Stimulated activated CD8-positive, alpha-beta memory T cell treated with anti-CD3 and anti-CD28 coated beads, Interleukin-12 subunit alpha, Interleukin-12 subunit beta, amount 100 ng/mL, for 24 hours (primary cell): Measurements from ENCODE around the gene GRAMD2A.
A peak's percentile ranks its signal among the peaks of the same experiment; 100 is the strongest.

ENCODE experiments used
- DNase-seq: peaks from one replicate; pipeline ENCODE4 v3.0.0-alpha.2; 2020; ENCODE audit errors: extremely low read depth

The GRAMD2A gene

DNA sequence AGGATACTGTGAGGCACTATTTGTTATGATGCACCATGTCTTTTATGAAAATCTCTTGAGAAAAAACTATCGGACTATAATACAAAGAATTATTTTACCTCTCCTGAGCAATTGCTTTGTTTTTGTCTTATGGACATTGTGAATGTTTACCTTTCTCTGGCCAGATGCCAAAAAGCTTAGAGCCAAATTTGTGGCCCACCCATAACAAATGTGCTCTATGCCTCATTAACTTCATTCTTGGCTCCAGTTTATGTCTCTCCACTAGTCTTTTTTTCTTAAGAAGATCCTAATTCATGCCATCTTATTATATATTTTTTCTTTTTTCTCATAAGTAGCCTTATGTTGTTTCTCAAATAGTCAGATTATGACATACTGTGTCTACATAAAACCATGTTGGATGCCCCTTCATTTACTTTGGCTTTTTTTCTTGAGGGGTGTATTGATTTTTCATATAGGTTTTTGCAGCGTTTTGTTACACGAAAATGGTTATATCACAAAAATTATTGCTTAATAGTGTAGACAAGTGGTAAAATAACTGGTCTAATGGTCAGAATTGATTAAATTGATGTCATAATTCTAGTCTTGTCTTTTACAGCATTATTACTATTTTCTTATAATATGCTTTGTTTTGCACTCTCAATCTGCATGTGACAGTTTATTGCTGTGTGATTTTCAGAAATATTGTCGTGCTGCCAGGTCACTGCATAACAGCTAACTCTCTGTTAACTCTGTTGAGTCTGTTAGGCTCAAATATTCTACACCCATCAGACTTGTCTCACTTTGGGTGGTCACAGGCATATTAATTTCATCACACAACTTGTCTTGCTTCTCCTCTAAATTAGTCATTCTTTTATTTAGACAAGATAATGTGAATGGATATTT, 61.2 kb downstream of the GRAMD2A start:
- no peak for DNase-seq

DNA sequence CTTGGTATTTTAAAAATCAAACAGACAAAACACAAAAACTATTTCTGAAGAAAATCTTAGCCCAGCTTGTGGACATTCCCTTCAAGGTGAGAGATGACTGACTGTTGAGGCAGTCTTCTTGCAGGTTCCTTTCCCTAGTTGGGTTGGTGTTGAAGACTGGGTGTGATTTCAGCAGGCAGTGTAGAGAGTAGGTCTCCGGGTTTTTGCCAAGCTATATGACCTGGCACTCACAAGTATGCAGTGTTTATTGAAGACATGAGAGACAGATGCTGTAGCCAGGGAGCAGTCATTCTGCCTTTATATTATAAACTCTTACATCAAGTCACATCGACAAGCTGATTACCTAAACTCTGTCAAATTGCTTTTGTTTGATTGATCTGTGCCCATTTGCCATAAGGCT, 61.9 kb downstream of the GRAMD2A start:
- no peak for DNase-seq

DNA sequence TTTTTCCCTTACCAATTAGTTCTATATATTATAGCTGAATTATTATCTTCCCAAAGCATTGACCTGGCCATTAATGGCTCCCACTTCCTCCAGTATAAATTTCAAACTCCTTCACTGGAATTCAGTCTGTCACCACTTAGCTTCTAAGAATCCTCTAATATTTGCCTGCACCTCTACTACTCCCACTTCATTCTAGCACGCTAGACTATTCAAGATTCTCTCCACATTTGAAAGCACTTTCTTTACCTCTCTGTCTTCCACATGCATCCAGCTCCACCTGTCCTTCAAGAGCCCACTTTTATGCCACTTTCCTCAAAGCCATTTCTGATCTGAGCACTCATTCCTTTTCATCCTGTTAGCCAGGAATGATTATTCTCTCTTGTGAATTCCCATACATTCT, 64.4 kb downstream of the GRAMD2A start:
- no peak for DNase-seq

GRCh38 chr15:72131922-72132321, 65.7 kb downstream of the GRAMD2A start:
- DNase-seq: no peak

DNA sequence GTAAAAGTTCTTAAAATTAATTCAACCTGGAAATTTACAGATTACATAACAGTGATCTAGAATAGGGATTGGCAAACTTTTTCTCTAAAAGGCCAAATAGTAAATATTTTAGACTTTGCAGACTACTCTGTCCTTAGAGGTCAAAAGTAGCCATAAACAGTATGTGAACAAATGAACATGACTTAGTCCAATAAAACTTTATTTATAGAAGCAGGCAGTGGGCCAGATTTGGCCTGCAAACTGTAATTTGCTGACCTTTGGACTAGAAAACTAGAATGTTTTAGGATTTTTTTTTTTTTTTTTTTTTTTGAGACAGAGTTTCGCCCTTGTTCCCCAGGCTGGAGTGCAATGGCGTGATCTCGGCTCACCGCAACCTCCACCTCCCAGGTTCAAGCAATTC, 67.3 kb downstream of the GRAMD2A start:
- no peak for DNase-seq

GRCh38 chr15:72128359-72128758, 69.2 kb downstream of the GRAMD2A start:
- no peak for DNase-seq

GRCh38 chr15:72127724-72128322, 69.8 kb downstream of the GRAMD2A start:
- DNase-seq: no peak

- DNase-seq: no peak
Observed at GRCh38 chr15:72124218-72124617, 73.4 kb downstream of the GRAMD2A start.

- peak; percentile 98 for DNase-seq
Observed at GRCh38 chr15:72118017-72118978, 79.3 kb downstream of the GRAMD2A start, which contains the start of the genes MYO9A and SENP8. TSS of gene MYO9A (minus strand) at chr15:72118150. CDS start at chr15:72046563, 71,587 bp downstream. TSS of gene SENP8 (plus strand) at chr15:72118403. CDS start at chr15:72139624, 21,221 bp downstream.

DNA sequence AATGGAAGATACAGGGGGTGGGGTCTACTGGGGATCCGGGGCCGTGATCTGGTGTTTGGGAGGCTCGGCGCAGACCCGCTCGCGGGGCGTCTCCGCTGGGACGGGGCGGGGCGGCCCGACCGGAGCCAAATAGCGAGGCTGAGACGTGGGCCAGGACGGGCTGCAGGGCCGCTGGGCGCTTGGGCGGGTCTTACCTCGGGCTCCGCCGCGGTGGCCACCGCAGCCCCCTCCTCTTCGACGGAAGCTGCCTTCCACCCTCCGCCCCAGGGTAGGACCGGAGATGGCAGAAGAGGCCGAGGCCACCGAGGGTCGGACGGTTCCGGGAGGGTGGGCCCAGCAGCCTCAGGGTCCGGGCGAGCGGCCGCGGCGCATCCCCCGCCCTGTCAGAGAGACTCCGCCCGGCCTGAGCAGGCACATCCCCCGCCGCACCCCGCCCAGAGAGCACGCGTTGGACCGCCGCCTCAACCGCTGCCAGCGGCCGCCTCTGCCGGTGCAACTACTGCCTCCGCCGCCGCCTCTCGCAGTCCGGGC, 80.0 kb downstream of the GRAMD2A start:
- no peak for DNase-seq

- DNase-seq: no peak
Observed at GRCh38 chr15:72116731-72117485, 80.7 kb downstream of the GRAMD2A start.

- DNase-seq: no peak
Observed at GRCh38 chr15:72113347-72114031, 84.1 kb downstream of the GRAMD2A start.

DNA sequence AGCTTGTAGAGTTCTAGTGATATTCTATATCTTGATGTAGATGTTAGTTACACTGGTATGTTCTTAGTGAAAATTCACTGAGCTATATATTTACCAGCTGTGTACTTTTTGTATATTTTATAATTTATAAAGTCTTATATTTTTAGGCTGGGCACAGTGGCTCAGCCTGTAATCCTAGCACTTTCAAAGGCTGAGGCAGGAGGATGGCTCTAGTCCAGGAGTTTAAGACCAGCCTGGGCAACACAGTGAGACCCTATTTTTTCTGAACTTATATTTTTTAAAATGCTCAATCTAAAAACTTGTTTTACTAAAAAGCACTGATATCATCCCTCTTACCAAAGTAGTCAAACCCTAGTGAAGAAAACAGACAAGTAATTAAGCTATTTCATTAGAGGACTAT, 84.8 kb downstream of the GRAMD2A start:
- no peak for DNase-seq

GRCh38 chr15:72112116-72112515, 85.5 kb downstream of the GRAMD2A start:
- no peak for DNase-seq

DNA sequence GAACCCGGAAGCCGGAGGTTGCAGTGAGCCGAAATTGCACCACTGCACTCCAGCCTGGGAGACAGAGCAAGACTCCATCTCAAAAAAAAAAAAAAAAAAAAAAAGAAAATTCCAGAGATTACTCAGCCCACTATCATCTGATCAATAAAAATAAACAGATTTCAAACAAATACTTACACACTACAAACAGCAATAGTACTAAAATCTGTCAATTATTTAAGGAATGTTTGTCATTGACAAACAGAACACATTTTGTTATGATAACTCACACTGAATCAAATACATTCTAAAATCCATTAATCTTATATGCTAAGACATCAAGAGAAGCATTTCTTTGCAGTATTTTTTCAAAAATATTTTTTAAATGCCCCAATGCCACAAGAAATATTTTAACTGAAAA, 87.2 kb downstream of the GRAMD2A start:
- no peak for DNase-seq
